Measurements from ENCODE around the gene PPM1M.

- TF ChIP-seq RAD21 (IDR thresholded peaks at IDR 0.05; ENCODE audit: low read depth) = no peak
- TF ChIP-seq MAX (IDR thresholded peaks at IDR 0.05) = no peak
- TF ChIP-seq NFIC (IDR thresholded peaks at IDR 0.05) = no peak
- TF ChIP-seq, protein P1, sequence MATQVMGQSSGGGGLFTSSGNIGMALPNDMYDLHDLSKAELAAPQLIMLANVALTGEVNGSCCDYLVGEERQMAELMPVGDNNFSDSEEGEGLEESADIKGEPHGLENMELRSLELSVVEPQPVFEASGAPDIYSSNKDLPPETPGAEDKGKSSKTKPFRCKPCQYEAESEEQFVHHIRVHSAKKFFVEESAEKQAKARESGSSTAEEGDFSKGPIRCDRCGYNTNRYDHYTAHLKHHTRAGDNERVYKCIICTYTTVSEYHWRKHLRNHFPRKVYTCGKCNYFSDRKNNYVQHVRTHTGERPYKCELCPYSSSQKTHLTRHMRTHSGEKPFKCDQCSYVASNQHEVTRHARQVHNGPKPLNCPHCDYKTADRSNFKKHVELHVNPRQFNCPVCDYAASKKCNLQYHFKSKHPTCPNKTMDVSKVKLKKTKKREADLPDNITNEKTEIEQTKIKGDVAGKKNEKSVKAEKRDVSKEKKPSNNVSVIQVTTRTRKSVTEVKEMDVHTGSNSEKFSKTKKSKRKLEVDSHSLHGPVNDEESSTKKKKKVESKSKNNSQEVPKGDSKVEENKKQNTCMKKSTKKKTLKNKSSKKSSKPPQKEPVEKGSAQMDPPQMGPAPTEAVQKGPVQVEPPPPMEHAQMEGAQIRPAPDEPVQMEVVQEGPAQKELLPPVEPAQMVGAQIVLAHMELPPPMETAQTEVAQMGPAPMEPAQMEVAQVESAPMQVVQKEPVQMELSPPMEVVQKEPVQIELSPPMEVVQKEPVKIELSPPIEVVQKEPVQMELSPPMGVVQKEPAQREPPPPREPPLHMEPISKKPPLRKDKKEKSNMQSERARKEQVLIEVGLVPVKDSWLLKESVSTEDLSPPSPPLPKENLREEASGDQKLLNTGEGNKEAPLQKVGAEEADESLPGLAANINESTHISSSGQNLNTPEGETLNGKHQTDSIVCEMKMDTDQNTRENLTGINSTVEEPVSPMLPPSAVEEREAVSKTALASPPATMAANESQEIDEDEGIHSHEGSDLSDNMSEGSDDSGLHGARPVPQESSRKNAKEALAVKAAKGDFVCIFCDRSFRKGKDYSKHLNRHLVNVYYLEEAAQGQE (IDR thresholded peaks at IDR 0.05; ENCODE audit: low read depth) = no peak
- no peak for TF ChIP-seq EP300 (IDR thresholded peaks at IDR 0.05; ENCODE audit: borderline replicate concordance)
Measured at GRCh38 chr3:52246264-52246620, 683 bp downstream of the PPM1M start.

All from Ishikawa (cell line).